ENCODE measurements around the gene ROR2. TPM values are rescaled to one million over a fixed set of nuclear protein-coding genes. Genes with fewer than 3 reads are reported as not detected.
"Not testable (repeated sequence)": the region's sequence is repeated elsewhere in the genome, so short reads cannot be mapped to it uniquely, and the experiment has no call there.

The ROR2 gene
- total RNA-seq, 4 donors from 2014 or later, result 9.5 to 17.7 (median 15.9) TPM

DNA sequence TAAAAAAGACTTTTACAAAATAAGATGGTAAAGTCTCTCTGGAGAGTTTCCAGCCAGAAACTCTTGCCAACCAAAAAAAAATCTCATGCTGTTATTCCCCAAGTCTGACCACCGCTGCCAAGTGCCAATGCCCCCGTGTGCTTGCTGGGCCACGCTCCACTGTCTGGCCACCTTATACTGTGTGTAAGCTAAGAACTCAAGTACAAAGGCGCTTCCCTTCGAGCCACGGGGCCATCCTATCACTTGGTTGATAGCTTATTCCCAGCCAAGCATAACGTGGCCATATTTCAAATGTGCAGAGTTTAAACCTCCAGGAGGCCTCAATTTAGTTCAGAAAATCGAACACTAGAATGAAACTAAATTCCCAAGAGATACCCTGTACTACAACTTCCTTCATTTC lies 36.0 kb downstream of the ROR2 start:
- intact Hi-C loops (cut with DNase I), result no loop called here
- peak in 1 of 2 donors; percentile 17 for DNase-seq
- Histone ChIP-seq H3K4me1 (peaks cover 0 to 7% of the 10 kb centered on the region in 2 donors), H3K27ac (no peak overlapping the region), H3K9me3 (no peaks in the 10 kb centered on the region), H3K4me3 (replicated peaks in 1 of 3) (no peak overlapping the region), H3K36me3 (no peaks in the 10 kb centered on the region), H3K27me3 (no peaks in the 10 kb centered on the region)
- TF ChIP-seq, protein P1, sequence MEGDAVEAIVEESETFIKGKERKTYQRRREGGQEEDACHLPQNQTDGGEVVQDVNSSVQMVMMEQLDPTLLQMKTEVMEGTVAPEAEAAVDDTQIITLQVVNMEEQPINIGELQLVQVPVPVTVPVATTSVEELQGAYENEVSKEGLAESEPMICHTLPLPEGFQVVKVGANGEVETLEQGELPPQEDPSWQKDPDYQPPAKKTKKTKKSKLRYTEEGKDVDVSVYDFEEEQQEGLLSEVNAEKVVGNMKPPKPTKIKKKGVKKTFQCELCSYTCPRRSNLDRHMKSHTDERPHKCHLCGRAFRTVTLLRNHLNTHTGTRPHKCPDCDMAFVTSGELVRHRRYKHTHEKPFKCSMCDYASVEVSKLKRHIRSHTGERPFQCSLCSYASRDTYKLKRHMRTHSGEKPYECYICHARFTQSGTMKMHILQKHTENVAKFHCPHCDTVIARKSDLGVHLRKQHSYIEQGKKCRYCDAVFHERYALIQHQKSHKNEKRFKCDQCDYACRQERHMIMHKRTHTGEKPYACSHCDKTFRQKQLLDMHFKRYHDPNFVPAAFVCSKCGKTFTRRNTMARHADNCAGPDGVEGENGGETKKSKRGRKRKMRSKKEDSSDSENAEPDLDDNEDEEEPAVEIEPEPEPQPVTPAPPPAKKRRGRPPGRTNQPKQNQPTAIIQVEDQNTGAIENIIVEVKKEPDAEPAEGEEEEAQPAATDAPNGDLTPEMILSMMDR (IDR thresholded peaks at IDR 0.05), result no peak
- no peak for TF ChIP-seq POLR2A (IDR thresholded peaks at IDR 0.05)
- WGBS, 2 donors, result 69 to 70% methylated on average over 8 of the region's 8 CpGs

DNA sequence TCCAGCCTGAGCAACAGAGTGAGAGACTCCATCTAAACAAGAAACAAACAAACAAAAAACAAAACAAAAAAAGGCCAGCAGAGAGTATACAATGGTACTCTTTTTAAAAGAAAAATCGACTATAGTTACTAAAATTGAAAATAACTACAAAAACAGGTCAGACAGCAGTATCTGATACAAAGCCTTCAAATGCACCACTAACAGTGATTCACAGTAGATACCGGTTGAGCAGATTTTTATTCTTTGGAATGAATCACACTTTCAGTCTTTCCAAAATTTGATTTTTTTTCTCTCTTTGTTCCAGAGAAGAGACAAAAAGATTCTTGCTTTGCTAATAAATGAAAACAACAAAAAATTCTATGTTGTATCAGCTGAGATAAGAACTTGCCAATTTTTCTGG lies 36.9 kb downstream of the ROR2 start:
- Histone ChIP-seq H3K4me3 (replicated peaks in 1 of 3) (no peak overlapping the region), H3K4me1 (peaks cover 0 to 7% of the 10 kb centered on the region in 2 donors), H3K9me3 (no peaks in the 10 kb centered on the region), H3K36me3 (no peaks in the 10 kb centered on the region), H3K27ac (no peak overlapping the region), H3K27me3 (no peaks in the 10 kb centered on the region)
- TF ChIP-seq, protein P1 (IDR thresholded peaks at IDR 0.05), result no peak
- no peak for TF ChIP-seq POLR2A (IDR thresholded peaks at IDR 0.05)
- DNase-seq, result no peak
- intact Hi-C loops (cut with DNase I), result no loop called here
- WGBS, 2 donors, result 84 to 85% methylated on average over 2 of the region's 2 CpGs

DNA sequence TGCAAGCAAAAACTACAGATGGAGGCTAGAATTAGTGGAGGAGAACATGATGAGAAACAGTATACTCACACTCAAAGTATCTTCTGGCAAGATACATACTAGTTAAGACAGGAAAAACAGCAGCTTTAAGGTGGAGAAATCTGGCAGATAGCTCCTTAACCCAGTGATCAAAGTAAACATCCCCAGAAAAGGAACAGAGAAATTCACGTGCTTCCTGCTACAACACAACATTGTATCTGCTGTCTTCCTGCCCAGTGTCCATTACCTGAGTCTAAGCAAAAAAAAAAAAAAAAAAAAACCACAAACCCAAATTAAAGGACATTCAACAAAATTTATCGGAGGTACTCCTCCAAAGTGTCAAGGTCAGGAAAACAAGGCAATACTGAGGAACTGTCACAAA lies 38.4 kb downstream of the ROR2 start:
- intact Hi-C loops (cut with DNase I), result no loop called here

DNA sequence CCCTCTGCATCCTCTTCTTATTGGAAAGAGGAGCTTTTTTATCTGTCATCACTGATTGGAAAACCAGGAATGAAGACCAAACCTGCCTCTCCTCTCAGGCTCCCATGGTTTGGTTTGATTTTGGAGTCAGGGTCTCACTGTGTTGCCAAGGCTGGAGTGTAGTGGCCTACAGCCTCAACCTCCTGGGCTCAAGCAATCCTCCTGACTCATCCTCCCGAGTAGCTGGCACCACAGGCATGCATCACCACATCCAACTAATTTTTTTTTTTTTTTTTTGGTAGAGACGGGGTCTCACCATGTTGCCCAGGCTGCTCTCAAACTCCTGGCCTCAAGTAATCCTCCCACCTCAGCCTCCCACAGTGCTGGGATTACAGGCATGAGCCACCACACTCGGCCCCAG lies 40.8 kb downstream of the ROR2 start:
- H3K36me3 ChIP-seq; H3K27me3 ChIP-seq; intact Hi-C loops (cut with DNase I); H3K9me3 ChIP-seq; H3K4me3 ChIP-seq (replicated peaks in 1 of 3); H3K27ac ChIP-seq; DNase-seq: not testable (repeated sequence)
- WGBS, 2 donors, result 93 to 95% methylated on average over 3 of the region's 3 CpGs
- peaks cover 0 to 12% of the 10 kb centered on the region in 2 donors for H3K4me1 ChIP-seq

More for the DNA sequence above, 38.4 kb downstream of the ROR2 start:
- Histone ChIP-seq H3K36me3 (no peaks in the 10 kb centered on the region), H3K4me3 (replicated peaks in 1 of 3) (no peak overlapping the region), H3K9me3 (no peaks in the 10 kb centered on the region), H3K27me3 (no peaks in the 10 kb centered on the region), H3K27ac (no peak overlapping the region), H3K4me1 (peaks cover 0 to 7% of the 10 kb centered on the region in 2 donors)
- no peak for DNase-seq
- WGBS, 2 donors, result 52 to 53% methylated on average over 2 of the region's 2 CpGs
- TF ChIP-seq, protein P1 (IDR thresholded peaks at IDR 0.05), result no peak
- TF ChIP-seq POLR2A (IDR thresholded peaks at IDR 0.05), result no peak

DNA sequence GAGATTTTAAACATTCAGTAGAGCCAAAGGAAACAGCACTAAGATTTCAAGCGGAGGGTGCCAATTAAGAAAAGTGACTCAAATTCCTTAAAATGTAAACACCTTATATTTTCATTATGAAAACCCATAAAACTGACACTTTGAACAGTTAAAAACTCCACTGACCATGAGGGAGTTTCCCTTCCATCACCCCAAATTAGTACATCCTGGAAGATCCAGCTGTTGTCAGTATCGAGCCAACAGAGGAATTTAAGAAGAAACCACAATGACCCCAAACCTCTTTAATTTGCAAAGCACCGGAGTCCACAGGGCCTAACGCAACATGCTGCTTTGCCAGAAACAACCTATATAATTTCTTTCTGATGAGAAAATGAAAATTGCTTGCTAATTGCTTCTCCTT lies 41.3 kb downstream of the ROR2 start:
- intact Hi-C loops (cut with DNase I), result no loop called here
- TF ChIP-seq, protein P1 (IDR thresholded peaks at IDR 0.05), result no peak
- no peak for TF ChIP-seq POLR2A (IDR thresholded peaks at IDR 0.05)
- no peak for DNase-seq
- H3K36me3 ChIP-seq, result no peaks in the 10 kb centered on the region
- no peaks in the 10 kb centered on the region for H3K27me3 ChIP-seq
- no peak overlapping the region for H3K4me3 ChIP-seq (replicated peaks in 1 of 3)
- no peak overlapping the region for H3K27ac ChIP-seq
- H3K4me1 ChIP-seq, result peaks cover 0 to 13% of the 10 kb centered on the region in 2 donors
- WGBS, 2 donors, result 74 to 82% methylated on average over 4 of the region's 4 CpGs
- H3K9me3 ChIP-seq, result no peaks in the 10 kb centered on the region

DNA sequence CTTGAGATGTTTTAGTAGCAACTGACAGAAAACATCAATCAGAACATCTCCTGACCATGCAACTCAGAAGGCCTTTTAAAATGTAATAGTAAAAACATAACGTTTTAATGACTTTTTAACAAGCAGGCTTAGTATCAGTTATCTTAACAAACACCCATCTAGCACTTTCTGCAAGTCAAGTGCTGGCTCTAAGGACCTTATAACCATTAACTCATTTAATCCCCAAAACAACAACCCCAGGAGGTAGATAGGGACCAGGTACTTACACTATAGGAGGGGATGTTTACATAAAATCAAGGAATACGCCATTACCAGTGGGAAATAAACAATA lies 41.8 kb downstream of the ROR2 start:
- no peak overlapping the region for H3K27ac ChIP-seq
- H3K36me3 ChIP-seq, result no peaks in the 10 kb centered on the region
- intact Hi-C loops (cut with DNase I), result no loop called here
- no peaks in the 10 kb centered on the region for H3K9me3 ChIP-seq
- TF ChIP-seq POLR2A (IDR thresholded peaks at IDR 0.05), result no peak
- TF ChIP-seq, protein P1 (IDR thresholded peaks at IDR 0.05), result no peak
- no peak for DNase-seq
- H3K4me3 ChIP-seq (replicated peaks in 1 of 3), result no peak overlapping the region
- no peaks in the 10 kb centered on the region for H3K27me3 ChIP-seq
- peaks cover 0 to 16% of the 10 kb centered on the region in 2 donors for H3K4me1 ChIP-seq
- 63 to 64% methylated on average over 2 of the region's 2 CpGs for WGBS, 2 donors

All from thyroid gland (tissue), 4 donors.